RWPE2 (cell line): ENCODE measurements around the gene DTX3.
"Not testable (repeated sequence)": the region's sequence is repeated elsewhere in the genome, so short reads cannot be mapped to it uniquely, and the experiment has no call there.

Experiments
- ATAC-seq: fragments of 200-7000 bp; cut with Tn5 transposase; 3 replicates; pipeline ENCODE4 v1.9.1; 2021; ENCODE audit warnings: low read depth
- DNase-seq: peaks from one replicate; pipeline ENCODE4 v3.0.0-alpha.2; 2020; ENCODE audit warnings: low spot score
- H3K27ac ChIP-seq: fragments of 450-650 bp; 2 replicates; pipeline ENCODE4 v1.5.1; 2017; ENCODE audit warnings: mild to moderate bottlenecking; ENCODE audit not compliant: poor library complexity, severe bottlenecking
- H3K27me3 ChIP-seq: fragments of 250-450 bp; sonication (Bioruptor Pico); 2 replicates; pipeline ENCODE4 v1.5.1; 2021; ENCODE audit warnings: mild to moderate bottlenecking, moderate library complexity; ENCODE audit not compliant: insufficient read depth, poor library complexity, severe bottlenecking
- H3K36me3 ChIP-seq: fragments of 250-450 bp; sonication (Bioruptor Pico); 2 replicates; pipeline ENCODE4 v1.5.1; 2020; ENCODE audit warnings: low read depth, mild to moderate bottlenecking, moderate library complexity
- H3K4me1 ChIP-seq: fragments of 250-450 bp; sonication (Bioruptor Pico); 2 replicates; pipeline ENCODE4 v1.5.1; 2021; ENCODE audit warnings: mild to moderate bottlenecking, moderate library complexity; ENCODE audit not compliant: insufficient read depth, poor library complexity, severe bottlenecking
- H3K4me3 ChIP-seq: fragments of 250-450 bp; sonication (Bioruptor Pico); 2 replicates; pipeline ENCODE4 v1.5.1; 2021; ENCODE audit warnings: mild to moderate bottlenecking, moderate library complexity; ENCODE audit not compliant: severe bottlenecking
- H3K9me3 ChIP-seq: fragments of 250-450 bp; sonication (Bioruptor Pico); 2 replicates; pipeline ENCODE4 v1.5.1; 2021; ENCODE audit warnings: mild to moderate bottlenecking, moderate library complexity; ENCODE audit not compliant: severe bottlenecking
- TF ChIP-seq, protein P1 (sequence below): fragments of 450-650 bp; IDR thresholded peaks from one replicate; pipeline ENCODE4 v1.5.1; 2017; ENCODE audit warnings: mild to moderate bottlenecking, moderate library complexity; ENCODE audit not compliant: poor library complexity, severe bottlenecking

Gene DTX3

DNA sequence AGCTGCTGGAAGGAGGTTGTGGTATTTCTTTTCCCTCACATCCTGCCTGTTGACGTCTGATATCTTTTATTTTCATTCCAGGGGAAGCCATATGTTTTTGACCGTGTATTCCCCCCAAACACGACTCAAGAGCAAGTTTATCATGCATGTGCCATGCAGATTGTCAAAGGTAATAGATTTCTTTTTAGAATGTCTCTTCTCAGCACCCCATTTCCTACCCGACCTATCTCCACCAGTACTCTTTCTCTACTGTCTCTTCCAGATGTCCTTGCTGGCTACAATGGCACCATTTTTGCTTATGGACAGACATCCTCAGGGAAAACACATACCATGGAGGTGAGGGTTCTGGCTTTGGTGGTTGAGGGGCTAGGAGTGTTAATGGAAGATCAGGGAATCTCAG is 41.3 kb upstream of the DTX3 start:
- no peaks in the 10 kb centered on the region for H3K36me3 ChIP-seq
- no peaks in the 10 kb centered on the region for H3K4me1 ChIP-seq
- no peaks in the 10 kb centered on the region for H3K27me3 ChIP-seq
- no peaks in the 10 kb centered on the region for H3K9me3 ChIP-seq
- no peak for DNase-seq
- ATAC-seq = no peak
- H3K27ac ChIP-seq = no peak overlapping the region
- H3K4me3 ChIP-seq = no peak overlapping the region
- TF ChIP-seq, protein P1, sequence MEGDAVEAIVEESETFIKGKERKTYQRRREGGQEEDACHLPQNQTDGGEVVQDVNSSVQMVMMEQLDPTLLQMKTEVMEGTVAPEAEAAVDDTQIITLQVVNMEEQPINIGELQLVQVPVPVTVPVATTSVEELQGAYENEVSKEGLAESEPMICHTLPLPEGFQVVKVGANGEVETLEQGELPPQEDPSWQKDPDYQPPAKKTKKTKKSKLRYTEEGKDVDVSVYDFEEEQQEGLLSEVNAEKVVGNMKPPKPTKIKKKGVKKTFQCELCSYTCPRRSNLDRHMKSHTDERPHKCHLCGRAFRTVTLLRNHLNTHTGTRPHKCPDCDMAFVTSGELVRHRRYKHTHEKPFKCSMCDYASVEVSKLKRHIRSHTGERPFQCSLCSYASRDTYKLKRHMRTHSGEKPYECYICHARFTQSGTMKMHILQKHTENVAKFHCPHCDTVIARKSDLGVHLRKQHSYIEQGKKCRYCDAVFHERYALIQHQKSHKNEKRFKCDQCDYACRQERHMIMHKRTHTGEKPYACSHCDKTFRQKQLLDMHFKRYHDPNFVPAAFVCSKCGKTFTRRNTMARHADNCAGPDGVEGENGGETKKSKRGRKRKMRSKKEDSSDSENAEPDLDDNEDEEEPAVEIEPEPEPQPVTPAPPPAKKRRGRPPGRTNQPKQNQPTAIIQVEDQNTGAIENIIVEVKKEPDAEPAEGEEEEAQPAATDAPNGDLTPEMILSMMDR = no peak

DNA sequence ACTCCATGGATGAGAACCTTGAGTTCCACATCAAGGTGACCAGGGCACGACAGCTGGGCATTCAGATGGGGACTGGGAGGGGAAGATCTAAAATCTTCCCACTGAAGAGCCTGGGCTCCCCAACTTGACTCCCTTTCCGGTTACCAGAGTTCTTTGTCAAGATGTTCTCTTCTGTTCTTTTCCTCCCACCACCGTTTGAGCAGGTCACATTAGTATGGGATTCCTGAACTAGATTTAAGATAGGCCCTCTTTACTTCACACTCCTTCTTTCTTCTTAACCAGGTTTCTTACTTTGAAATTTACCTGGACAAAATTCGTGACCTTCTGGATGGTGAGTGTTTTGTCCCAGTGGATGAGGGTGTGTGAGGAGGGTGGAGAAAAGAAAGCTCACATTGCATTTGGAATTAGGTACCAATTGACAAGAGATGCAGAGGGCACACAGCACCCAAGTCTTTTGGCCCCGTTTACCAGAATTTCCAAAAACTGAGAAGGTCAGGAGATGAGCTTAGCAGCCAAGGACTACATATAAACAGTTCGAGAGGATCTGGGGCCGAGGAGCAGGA is 40.4 kb upstream of the DTX3 start:
- H3K27ac ChIP-seq = no peak overlapping the region
- H3K27me3 ChIP-seq = no peaks in the 10 kb centered on the region
- ATAC-seq (no peak), DNase-seq (no peak)
- H3K4me3 ChIP-seq = no peak overlapping the region
- TF ChIP-seq, protein P1 = no peak
- H3K9me3 ChIP-seq = no peaks in the 10 kb centered on the region
- no peaks in the 10 kb centered on the region for H3K36me3 ChIP-seq
- H3K4me1 ChIP-seq = no peaks in the 10 kb centered on the region

DNA sequence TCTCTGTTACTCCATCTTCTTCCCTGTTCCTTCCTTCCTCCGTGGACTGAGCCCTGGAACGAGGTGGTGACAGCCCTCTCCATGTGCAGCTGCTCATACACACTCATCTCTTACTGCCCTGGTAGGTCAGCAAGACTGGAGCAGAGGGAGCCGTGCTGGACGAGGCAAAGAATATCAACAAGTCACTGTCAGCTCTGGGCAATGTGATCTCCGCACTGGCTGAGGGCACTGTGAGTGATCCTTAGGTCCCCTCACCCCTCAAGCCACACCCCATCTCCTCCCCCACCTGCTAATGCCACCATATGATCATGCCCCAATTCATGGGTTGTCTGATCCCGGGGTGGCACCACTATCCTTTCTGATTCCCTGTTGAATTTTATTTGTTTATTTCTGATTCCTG is 35.8 kb upstream of the DTX3 start:
- Histone ChIP-seq H3K27ac (no peak overlapping the region), H3K27me3 (no peaks in the 10 kb centered on the region), H3K4me3 (no peak overlapping the region), H3K9me3 (no peaks in the 10 kb centered on the region), H3K36me3 (no peaks in the 10 kb centered on the region), H3K4me1 (no peaks in the 10 kb centered on the region)
- DNase-seq (no peak), ATAC-seq (no peak)
- TF ChIP-seq, protein P1 = no peak

DNA sequence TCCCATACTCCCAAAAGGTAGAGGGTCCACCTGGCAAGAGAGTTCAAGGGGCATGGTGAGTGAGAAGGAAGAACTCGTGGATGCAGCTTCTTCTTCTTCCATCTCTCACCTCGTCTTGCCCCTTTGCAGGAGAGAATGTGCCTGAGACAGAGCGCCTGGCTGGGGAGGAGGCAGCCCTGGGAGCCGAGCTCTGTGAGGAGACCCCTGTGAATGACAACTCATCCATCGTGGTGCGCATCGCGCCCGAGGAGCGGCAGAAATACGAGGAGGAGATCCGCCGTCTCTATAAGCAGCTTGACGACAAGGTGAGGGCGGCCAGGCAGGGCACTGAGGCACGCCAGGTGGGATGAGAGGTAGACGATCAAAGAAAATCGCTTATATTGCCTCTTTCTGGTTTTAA is 34.8 kb upstream of the DTX3 start:
- DNase-seq = no peak
- Histone ChIP-seq H3K9me3 (no peaks in the 10 kb centered on the region), H3K27me3 (no peaks in the 10 kb centered on the region), H3K36me3 (no peaks in the 10 kb centered on the region), H3K4me1 (no peaks in the 10 kb centered on the region), H3K4me3 (no peak overlapping the region), H3K27ac (no peak overlapping the region)
- ATAC-seq = no peak
- TF ChIP-seq, protein P1 = no peak

DNA sequence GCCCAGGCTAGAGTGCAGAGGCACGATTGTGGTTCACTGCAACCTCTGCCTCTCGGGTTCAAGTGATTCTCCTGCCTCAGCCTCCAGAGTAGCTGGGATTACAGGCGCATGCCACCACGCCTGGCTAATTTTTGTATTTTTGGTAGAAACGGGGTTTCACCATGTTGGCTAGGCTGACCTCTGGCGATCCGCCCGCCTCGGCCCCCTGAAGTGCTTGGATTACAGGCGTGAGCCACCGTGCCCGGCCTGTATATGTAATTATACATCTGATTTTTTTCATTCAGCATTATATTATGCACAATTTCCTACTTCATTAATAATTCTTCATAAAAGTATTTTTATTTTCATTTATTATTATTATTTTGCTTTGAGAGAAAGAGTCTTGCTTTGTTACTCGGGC is 34.2 kb upstream of the DTX3 start:
- not testable (repeated sequence) for H3K27ac ChIP-seq, H3K27me3 ChIP-seq, H3K4me3 ChIP-seq, DNase-seq, H3K4me1 ChIP-seq, H3K36me3 ChIP-seq, ATAC-seq, H3K9me3 ChIP-seq
